Mesendoderm (in vitro differentiated cells): ENCODE data around the gene PDE4D.
"Not testable (repeated sequence)": the region's sequence is repeated elsewhere in the genome, so short reads cannot be mapped to it uniquely, and the experiment has no call there.

Source experiments
- DNase-seq: peaks from one replicate; pipeline ENCODE4 v3.0.0; 2013
- H2AK5ac ChIP-seq: 2 replicates; pipeline ENCODE4 v1.6.1; 2013; ENCODE audit warnings: low read length, inconsistent platforms
- H2BK120ac ChIP-seq: 2 replicates; pipeline ENCODE4 v1.6.1; 2013; ENCODE audit warnings: low read depth, mild to moderate bottlenecking, low read length, moderate library complexity, mixed read lengths
- H2BK15ac ChIP-seq: replicated peaks from 2 replicates; pipeline ENCODE4 v1.6.1; 2013; ENCODE audit warnings: low read depth, mild to moderate bottlenecking, moderate library complexity
- H2BK5ac ChIP-seq: 2 replicates; pipeline ENCODE4 v1.6.1; 2013; ENCODE audit warnings: low read length, inconsistent platforms
- H3K18ac ChIP-seq: 2 replicates; pipeline ENCODE4 v1.6.1; 2013; ENCODE audit warnings: mild to moderate bottlenecking, low read length, mixed read lengths
- H3K23ac ChIP-seq: one replicate; pipeline ENCODE4 v1.6.1; 2013; ENCODE audit warnings: low read length
- H3K27ac ChIP-seq: 2 replicates; pipeline ENCODE4 v1.5.1; 2013; ENCODE audit warnings: low read depth, mild to moderate bottlenecking, inconsistent platforms, low read length, moderate library complexity
- H3K27me3 ChIP-seq: 2 replicates; pipeline ENCODE4 v1.6.1; 2013; ENCODE audit warnings: low read length, control low read depth, mild to moderate bottlenecking, inconsistent platforms; ENCODE audit not compliant: insufficient read depth, poor library complexity
- H3K36me3 ChIP-seq: 2 replicates; pipeline ENCODE4 v1.6.1; 2013; ENCODE audit warnings: low read length, inconsistent platforms; ENCODE audit not compliant: control insufficient read depth, insufficient read depth
- H3K4ac ChIP-seq: one replicate; pipeline ENCODE4 v1.6.1; 2013; ENCODE audit warnings: low read depth, mild to moderate bottlenecking, low read length, moderate library complexity
- H3K4me1 ChIP-seq: 2 replicates; pipeline ENCODE4 v1.6.1; 2013; ENCODE audit warnings: low read depth, low read length, inconsistent platforms; ENCODE audit not compliant: control insufficient read depth
- H3K4me2 ChIP-seq: 2 replicates; pipeline ENCODE4 v1.6.1; 2013; ENCODE audit warnings: low read length
- H3K4me3 ChIP-seq: 2 replicates; pipeline ENCODE4 v1.5.1; 2013; ENCODE audit warnings: mild to moderate bottlenecking, low read length
- H3K56ac ChIP-seq: one replicate; pipeline ENCODE4 v1.6.1; 2013; ENCODE audit warnings: low read length
- H3K79me1 ChIP-seq: 2 replicates; pipeline ENCODE4 v1.6.1; 2013; ENCODE audit warnings: low read length, inconsistent platforms
- H3K79me2 ChIP-seq: 2 replicates; pipeline ENCODE4 v1.6.1; 2013; ENCODE audit warnings: mild to moderate bottlenecking, low read length; ENCODE audit not compliant: control insufficient read depth, insufficient read depth
- H3K9ac ChIP-seq: 2 replicates; pipeline ENCODE4 v1.6.1; 2013; ENCODE audit warnings: low read length, inconsistent platforms
- H4K5ac ChIP-seq: one replicate; pipeline ENCODE4 v1.6.1; 2013; ENCODE audit warnings: low read length
- H4K8ac ChIP-seq: one replicate; pipeline ENCODE4 v1.6.1; 2013; ENCODE audit warnings: low read depth, mild to moderate bottlenecking, control low read depth, low read length, moderate library complexity
- WGBS: extraction: QIAGEN DNeasy Blood & Tissue Kit; methylation state at CpG from one replicate; pipeline ENCODE4 v1.1.7; 2013; ENCODE audit warnings: low lambda C conversion rate, missing lambda C conversion rate; ENCODE audit not compliant: insufficient coverage; ENCODE audit errors: extremely low coverage; 5-methylcytosine and 5-hydroxymethylcytosine counted together

Gene PDE4D

DNA sequence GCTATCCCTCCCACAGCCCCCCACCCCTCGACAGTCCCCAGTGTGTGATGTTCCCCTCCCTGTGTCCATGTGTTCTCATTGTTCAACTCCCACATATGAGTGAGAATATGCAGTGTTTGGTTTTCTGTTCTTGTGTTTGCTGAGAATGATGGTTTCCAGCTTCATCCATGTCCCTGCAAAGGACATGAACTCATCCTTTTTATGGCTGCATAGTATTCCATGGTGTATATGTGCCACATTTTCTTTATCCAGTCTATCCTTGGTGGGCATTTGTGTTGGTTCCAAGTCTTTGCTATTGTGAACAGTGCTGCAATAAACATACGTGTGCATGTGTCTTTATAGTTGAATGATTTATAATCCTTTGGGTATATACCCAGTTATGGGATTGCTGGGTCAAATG, 940.3 kb downstream of the PDE4D start:
- H2BK120ac ChIP-seq, H2BK15ac ChIP-seq, H3K18ac ChIP-seq, H2AK5ac ChIP-seq, H3K27ac ChIP-seq, H4K5ac ChIP-seq, H3K56ac ChIP-seq, H3K4me1 ChIP-seq, H3K79me1 ChIP-seq, H3K4me2 ChIP-seq, H3K27me3 ChIP-seq, H2BK5ac ChIP-seq, H3K4ac ChIP-seq, DNase-seq, H4K8ac ChIP-seq, H3K9ac ChIP-seq, H3K79me2 ChIP-seq, H3K4me3 ChIP-seq, H3K36me3 ChIP-seq, H3K23ac ChIP-seq: not testable (repeated sequence)
- WGBS: no CpG with 5 or more reads among the region's 2 CpGs

DNA sequence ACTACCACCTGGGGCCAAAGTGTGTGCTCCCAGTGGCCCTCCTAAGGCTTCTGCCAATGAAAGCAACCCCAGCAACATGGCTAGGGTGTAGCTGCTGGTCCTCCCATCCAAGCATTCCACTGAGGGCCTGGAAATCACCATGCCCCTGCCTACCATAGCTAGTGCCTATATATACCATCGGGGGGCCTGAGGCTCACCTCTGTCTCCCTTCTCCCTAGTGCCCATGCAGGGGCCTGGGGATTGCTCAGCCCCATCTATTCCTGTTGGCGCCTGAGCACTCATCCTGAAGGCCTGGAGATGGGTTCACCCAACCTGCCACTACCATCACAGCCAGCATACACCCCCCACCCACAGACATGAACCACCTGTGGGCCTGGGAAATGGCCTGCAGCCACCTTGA, 943.3 kb downstream of the PDE4D start:
- WGBS: no CpG with 5 or more reads among the region's 2 CpGs
- Histone ChIP-seq H3K18ac (no peak overlapping the region), H3K4me1 (no peaks in the 10 kb centered on the region), H3K4ac (no peak overlapping the region), H3K9ac (no peak overlapping the region), H2BK15ac (no peak overlapping the region), H2BK5ac (no peak overlapping the region), H3K36me3 (no peaks in the 10 kb centered on the region), H3K4me3 (no peak overlapping the region), H2AK5ac (no peak overlapping the region), H3K27ac (no peak overlapping the region), H3K4me2 (no peak overlapping the region), H4K8ac (no peak overlapping the region), H3K23ac (no peak overlapping the region), H3K27me3 (no peaks in the 10 kb centered on the region), H3K56ac (no peak overlapping the region), H3K79me1 (no peaks in the 10 kb centered on the region), H4K5ac (no peak overlapping the region), H2BK120ac (no peak overlapping the region), H3K79me2 (no peaks in the 10 kb centered on the region)
- no peak for DNase-seq

DNA sequence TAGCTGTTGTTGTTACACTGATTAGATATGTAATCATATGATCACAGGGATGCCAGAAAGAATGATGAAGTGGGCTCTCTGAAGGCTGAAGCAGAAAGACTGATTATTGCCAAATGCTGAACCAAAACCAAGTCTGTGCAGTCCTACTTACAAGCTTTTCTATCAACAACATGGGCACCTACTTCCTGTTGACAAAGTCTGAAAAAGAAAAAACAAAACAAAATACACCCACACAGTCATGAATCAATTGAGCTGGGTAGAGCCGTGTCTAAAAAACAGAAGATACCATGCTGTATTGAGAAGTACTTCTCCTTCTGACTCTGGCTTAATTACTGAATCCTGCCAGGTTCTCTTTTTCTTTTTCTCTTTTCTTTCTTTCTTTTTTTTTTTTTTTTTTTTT, 947.3 kb downstream of the PDE4D start:
- no peak overlapping the region for H2AK5ac ChIP-seq
- no peaks in the 10 kb centered on the region for H3K27me3 ChIP-seq
- no peaks in the 10 kb centered on the region for H3K79me2 ChIP-seq
- no peak overlapping the region for H2BK5ac ChIP-seq
- H3K18ac ChIP-seq: no peak overlapping the region
- H3K23ac ChIP-seq: no peak overlapping the region
- no peak overlapping the region for H3K4me2 ChIP-seq
- no peaks in the 10 kb centered on the region for H3K4me1 ChIP-seq
- no peak for DNase-seq
- H3K56ac ChIP-seq: no peak overlapping the region
- no CpG with 5 or more reads among the region's 1 CpG for WGBS
- H3K79me1 ChIP-seq: no peaks in the 10 kb centered on the region
- H4K5ac ChIP-seq: no peak overlapping the region
- H3K9ac ChIP-seq: no peak overlapping the region
- H2BK15ac ChIP-seq: no peak overlapping the region
- H3K4ac ChIP-seq: no peak overlapping the region
- H4K8ac ChIP-seq: no peak overlapping the region
- no peak overlapping the region for H3K27ac ChIP-seq
- no peak overlapping the region for H3K4me3 ChIP-seq
- no peak overlapping the region for H2BK120ac ChIP-seq
- H3K36me3 ChIP-seq: no peaks in the 10 kb centered on the region

DNA sequence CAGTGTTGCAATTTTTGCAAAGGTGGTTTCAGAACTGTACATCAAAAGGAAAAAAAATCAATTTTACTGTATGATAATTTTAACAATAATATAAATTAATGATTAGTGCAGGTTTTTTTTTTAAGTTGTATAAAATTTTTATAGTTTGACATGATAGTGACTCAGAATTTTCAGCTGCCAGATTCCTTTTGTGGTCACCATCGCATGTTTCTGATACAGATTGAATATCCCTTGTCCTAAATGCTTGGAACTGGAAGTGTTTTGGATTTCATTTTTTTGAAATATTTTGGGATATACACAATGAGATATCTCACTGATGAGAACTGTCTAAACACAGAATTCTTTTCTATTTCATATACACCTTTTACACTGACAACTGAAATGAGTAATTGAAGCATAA, 949.3 kb downstream of the PDE4D start:
- H3K79me2 ChIP-seq: no peaks in the 10 kb centered on the region
- no peak overlapping the region for H2BK120ac ChIP-seq
- no CpG with 5 or more reads among the region's 1 CpG for WGBS
- no peak overlapping the region for H3K18ac ChIP-seq
- no peaks in the 10 kb centered on the region for H3K36me3 ChIP-seq
- no peak for DNase-seq
- no peak overlapping the region for H3K4me2 ChIP-seq
- H3K79me1 ChIP-seq: no peaks in the 10 kb centered on the region
- H2BK15ac ChIP-seq: no peak overlapping the region
- H4K5ac ChIP-seq: no peak overlapping the region
- no peaks in the 10 kb centered on the region for H3K27me3 ChIP-seq
- H3K4me3 ChIP-seq: no peak overlapping the region
- H3K4ac ChIP-seq: no peak overlapping the region
- no peaks in the 10 kb centered on the region for H3K4me1 ChIP-seq
- no peak overlapping the region for H3K27ac ChIP-seq
- no peak overlapping the region for H2BK5ac ChIP-seq
- H4K8ac ChIP-seq: no peak overlapping the region
- no peak overlapping the region for H3K23ac ChIP-seq
- no peak overlapping the region for H2AK5ac ChIP-seq
- H3K56ac ChIP-seq: no peak overlapping the region
- no peak overlapping the region for H3K9ac ChIP-seq

DNA sequence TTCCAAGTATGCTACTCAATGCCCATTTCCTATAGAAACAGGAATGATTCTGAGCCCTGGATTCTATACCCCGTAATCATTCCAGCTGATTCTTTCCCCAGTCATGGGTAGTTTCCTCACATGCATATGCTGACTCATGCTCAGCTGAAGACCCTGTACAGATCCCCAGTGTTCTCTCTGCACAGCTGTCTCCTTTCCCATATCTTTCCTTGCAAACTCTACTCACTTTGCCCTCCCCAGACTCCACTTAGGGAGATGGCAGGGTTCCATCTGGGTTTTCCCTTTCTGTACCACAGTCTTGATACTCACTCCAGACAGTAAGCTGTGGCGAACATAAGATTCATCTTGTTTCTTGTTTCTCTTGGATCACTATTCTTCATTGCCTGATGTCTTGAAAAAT, 953.1 kb downstream of the PDE4D start:
- no peak overlapping the region for H3K23ac ChIP-seq
- H3K18ac ChIP-seq: no peak overlapping the region
- no peak for DNase-seq
- no peaks in the 10 kb centered on the region for H3K79me2 ChIP-seq
- no peak overlapping the region for H4K5ac ChIP-seq
- H3K27ac ChIP-seq: no peak overlapping the region
- H3K36me3 ChIP-seq: no peaks in the 10 kb centered on the region
- no peak overlapping the region for H3K4me3 ChIP-seq
- H3K4me1 ChIP-seq: no peaks in the 10 kb centered on the region
- H3K4me2 ChIP-seq: no peak overlapping the region
- H4K8ac ChIP-seq: no peak overlapping the region
- H3K79me1 ChIP-seq: no peaks in the 10 kb centered on the region
- no peak overlapping the region for H2BK15ac ChIP-seq
- H3K4ac ChIP-seq: no peak overlapping the region
- no peak overlapping the region for H3K56ac ChIP-seq
- H2AK5ac ChIP-seq: no peak overlapping the region
- WGBS: no CpG with 5 or more reads among the region's 2 CpGs
- H3K9ac ChIP-seq: no peak overlapping the region
- H3K27me3 ChIP-seq: no peaks in the 10 kb centered on the region
- no peak overlapping the region for H2BK5ac ChIP-seq
- H2BK120ac ChIP-seq: no peak overlapping the region

DNA sequence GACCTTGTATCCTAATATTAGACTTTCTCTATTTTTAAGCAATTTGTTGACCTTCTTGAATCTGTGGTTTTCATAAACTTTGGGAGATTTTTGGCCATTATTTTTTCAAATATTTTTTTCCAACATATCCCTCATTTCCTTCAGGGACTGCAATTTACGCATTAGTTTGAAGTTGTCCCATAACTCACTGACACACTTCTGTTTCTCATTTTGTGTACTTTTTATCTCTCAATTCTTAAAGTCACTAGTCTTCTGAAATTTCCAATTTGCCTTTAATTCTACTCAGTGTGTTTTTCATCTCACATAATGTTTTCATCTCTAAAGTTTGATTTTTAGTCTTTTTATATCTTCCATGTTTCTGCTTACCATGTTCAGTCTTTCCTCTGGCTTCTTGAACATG, 953.9 kb downstream of the PDE4D start:
- Histone ChIP-seq H2BK15ac (no peak overlapping the region), H2BK5ac (no peak overlapping the region), H3K4me2 (no peak overlapping the region), H3K79me2 (no peaks in the 10 kb centered on the region), H3K27ac (no peak overlapping the region), H2BK120ac (no peak overlapping the region), H4K5ac (no peak overlapping the region), H3K4ac (no peak overlapping the region), H3K23ac (no peak overlapping the region), H3K79me1 (no peaks in the 10 kb centered on the region), H3K9ac (no peak overlapping the region), H3K56ac (no peak overlapping the region), H3K27me3 (no peaks in the 10 kb centered on the region), H4K8ac (no peak overlapping the region), H3K18ac (no peak overlapping the region), H3K4me3 (no peak overlapping the region), H3K36me3 (no peaks in the 10 kb centered on the region), H3K4me1 (no peaks in the 10 kb centered on the region), H2AK5ac (no peak overlapping the region)
- DNase-seq: no peak
- WGBS: no CpG with 5 or more reads among the region's 1 CpG
